ENCODE measurements around the gene ZDHHC14. TPM values are rescaled to one million over a fixed set of nuclear protein-coding genes. Genes with fewer than 3 reads are reported as not detected.
"Not testable (repeated sequence)": the region's sequence is repeated elsewhere in the genome, so short reads cannot be mapped to it uniquely, and the experiment has no call there.

Gene ZDHHC14
- total and polyA plus RNA-seq, 2 experiments from 2014 or later, result 3.0 to 7.4 TPM

DNA sequence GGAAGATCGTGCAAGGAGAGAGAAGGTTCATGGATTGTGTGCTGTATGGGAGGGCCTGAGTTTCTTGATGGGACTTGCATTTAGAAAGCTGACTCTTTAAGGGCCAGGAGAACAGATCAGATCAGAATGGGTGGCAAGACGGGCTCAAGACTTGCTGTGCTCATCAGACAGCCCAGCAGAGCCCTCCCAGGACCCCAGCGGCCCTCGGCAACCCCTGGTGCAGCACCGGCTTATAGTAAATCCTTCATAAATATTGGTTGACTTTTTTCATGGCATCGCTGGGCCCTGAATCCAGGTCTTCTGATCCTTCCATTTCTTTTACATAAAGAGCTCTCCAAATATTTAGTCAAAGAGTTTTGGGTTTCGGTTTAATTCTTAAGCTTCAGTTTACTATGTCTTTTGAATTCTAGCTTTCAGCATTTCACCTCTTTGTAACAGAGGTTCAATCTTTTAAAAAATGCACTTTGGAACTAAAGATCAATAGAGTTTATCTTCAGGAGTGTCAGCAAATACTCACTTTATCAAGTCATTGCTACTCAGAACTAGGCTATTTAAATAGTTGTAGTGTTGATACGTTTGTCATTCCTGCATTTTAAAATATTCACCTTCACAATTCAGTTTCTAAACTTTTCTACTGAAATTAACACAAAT is 205.6 kb downstream of the ZDHHC14 start (continued):
- TF ChIP-seq, protein P1, sequence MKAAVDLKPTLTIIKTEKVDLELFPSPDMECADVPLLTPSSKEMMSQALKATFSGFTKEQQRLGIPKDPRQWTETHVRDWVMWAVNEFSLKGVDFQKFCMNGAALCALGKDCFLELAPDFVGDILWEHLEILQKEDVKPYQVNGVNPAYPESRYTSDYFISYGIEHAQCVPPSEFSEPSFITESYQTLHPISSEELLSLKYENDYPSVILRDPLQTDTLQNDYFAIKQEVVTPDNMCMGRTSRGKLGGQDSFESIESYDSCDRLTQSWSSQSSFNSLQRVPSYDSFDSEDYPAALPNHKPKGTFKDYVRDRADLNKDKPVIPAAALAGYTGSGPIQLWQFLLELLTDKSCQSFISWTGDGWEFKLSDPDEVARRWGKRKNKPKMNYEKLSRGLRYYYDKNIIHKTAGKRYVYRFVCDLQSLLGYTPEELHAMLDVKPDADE (IDR thresholded peaks at IDR 0.05), result no peak

DNA sequence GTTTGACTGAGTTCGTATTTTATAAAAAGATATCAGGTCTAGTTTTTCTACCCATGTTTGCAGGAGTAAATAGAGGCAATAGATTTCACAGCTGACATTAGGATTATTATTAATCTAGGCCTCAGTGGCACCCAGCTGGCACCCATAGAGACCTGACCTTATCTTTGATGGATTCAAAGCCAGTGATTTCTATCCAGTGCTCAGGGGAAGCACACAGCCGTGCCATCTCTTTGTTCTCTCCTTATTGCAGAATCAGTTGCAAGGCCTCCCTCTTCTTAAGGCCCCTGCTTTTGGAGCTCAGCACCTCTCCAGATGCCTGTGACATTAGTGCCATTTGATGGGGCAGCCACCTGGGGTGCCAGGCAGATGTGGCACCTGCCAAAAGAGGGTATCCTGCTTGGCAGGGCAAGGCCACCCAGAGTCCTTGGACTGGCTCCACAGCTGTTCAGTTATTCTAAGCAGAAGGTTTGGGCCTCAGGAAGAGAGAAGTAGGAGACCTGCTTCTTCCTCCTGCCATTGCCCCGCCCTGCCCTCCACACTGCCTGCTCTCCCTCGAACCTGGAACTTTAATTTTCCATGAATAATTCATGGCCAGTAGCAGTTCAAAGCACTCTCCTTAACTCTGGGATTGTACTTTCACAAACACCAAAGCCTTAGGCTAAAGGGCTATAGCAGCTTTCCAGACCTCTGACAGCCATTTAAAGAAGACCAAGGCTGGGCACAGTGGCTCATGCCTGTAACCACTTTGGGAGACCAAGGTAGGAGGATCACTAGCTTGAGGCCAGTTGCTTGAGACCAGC is 206.3 kb downstream of the ZDHHC14 start:
- Mint-ChIP-seq H3K4me1 (peaks cover 5% of the 10 kb centered on the region; the same call in 2 of the 3 replicates), H3K27me3 (ENCODE audit: insufficient read depth, low read depth, poor library complexity) (no peaks in the 10 kb centered on the region), H3K36me3 (ENCODE audit: low read depth) (peaks cover 39% of the 10 kb centered on the region), H3K27ac (no peak overlapping the region), H3K4me3 (no peak overlapping the region), H3K9me3 (peaks cover 43% of the 10 kb centered on the region)
- H2AFZ ChIP-seq, result no peak overlapping the region
- TF ChIP-seq EZH2phosphoT487 (IDR thresholded peaks at IDR 0.05; ENCODE audit: unreplicated experiment) (no peak), POLR2AphosphoS5 (IDR thresholded peaks at IDR 0.05; ENCODE audit: low read depth) (no peak), CREB1 (CRISPR knock-in tag; IDR thresholded peaks at IDR 0.05; ENCODE audit: low read depth) (no peak), STAT1 (IDR thresholded peaks at IDR 0.05; ENCODE audit: unreplicated experiment) (no peak), JUNB (IDR thresholded peaks at IDR 0.05; ENCODE audit: unreplicated experiment) (no peak)
- TF ChIP-seq, protein P2, sequence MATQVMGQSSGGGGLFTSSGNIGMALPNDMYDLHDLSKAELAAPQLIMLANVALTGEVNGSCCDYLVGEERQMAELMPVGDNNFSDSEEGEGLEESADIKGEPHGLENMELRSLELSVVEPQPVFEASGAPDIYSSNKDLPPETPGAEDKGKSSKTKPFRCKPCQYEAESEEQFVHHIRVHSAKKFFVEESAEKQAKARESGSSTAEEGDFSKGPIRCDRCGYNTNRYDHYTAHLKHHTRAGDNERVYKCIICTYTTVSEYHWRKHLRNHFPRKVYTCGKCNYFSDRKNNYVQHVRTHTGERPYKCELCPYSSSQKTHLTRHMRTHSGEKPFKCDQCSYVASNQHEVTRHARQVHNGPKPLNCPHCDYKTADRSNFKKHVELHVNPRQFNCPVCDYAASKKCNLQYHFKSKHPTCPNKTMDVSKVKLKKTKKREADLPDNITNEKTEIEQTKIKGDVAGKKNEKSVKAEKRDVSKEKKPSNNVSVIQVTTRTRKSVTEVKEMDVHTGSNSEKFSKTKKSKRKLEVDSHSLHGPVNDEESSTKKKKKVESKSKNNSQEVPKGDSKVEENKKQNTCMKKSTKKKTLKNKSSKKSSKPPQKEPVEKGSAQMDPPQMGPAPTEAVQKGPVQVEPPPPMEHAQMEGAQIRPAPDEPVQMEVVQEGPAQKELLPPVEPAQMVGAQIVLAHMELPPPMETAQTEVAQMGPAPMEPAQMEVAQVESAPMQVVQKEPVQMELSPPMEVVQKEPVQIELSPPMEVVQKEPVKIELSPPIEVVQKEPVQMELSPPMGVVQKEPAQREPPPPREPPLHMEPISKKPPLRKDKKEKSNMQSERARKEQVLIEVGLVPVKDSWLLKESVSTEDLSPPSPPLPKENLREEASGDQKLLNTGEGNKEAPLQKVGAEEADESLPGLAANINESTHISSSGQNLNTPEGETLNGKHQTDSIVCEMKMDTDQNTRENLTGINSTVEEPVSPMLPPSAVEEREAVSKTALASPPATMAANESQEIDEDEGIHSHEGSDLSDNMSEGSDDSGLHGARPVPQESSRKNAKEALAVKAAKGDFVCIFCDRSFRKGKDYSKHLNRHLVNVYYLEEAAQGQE (IDR thresholded peaks at IDR 0.05; ENCODE audit: unreplicated experiment), result no peak
- TF ChIP-seq, protein P1 (IDR thresholded peaks at IDR 0.05), result no peak
- TF ChIP-seq, protein P3, sequence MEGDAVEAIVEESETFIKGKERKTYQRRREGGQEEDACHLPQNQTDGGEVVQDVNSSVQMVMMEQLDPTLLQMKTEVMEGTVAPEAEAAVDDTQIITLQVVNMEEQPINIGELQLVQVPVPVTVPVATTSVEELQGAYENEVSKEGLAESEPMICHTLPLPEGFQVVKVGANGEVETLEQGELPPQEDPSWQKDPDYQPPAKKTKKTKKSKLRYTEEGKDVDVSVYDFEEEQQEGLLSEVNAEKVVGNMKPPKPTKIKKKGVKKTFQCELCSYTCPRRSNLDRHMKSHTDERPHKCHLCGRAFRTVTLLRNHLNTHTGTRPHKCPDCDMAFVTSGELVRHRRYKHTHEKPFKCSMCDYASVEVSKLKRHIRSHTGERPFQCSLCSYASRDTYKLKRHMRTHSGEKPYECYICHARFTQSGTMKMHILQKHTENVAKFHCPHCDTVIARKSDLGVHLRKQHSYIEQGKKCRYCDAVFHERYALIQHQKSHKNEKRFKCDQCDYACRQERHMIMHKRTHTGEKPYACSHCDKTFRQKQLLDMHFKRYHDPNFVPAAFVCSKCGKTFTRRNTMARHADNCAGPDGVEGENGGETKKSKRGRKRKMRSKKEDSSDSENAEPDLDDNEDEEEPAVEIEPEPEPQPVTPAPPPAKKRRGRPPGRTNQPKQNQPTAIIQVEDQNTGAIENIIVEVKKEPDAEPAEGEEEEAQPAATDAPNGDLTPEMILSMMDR (conservative IDR thresholded peaks at IDR 0.05; ENCODE audit: low read depth in 2 of 2), result no peak
- DNase-seq (ENCODE audit: low spot score), result no peak
- no peak overlapping the region for H3K27ac ChIP-seq (ENCODE audit: low read depth)
- H3K36me3 ChIP-seq (ENCODE audit: insufficient read depth), result peaks cover 21% of the 10 kb centered on the region
- ATAC-seq, result no peak
- no peaks in the 10 kb centered on the region for H3K79me2 ChIP-seq (replicated peaks; ENCODE audit: insufficient read depth)
- no peaks in the 10 kb centered on the region for H3F3A ChIP-seq (replicated peaks; ENCODE audit: low read depth)
- H4K20me1 ChIP-seq (replicated peaks; ENCODE audit: insufficient read depth), result no peaks in the 10 kb centered on the region
- H3K9me2 ChIP-seq (ENCODE audit: insufficient read depth), result peaks cover 4% of the 10 kb centered on the region
- no peaks in the 10 kb centered on the region for H3K4me1 ChIP-seq (ENCODE audit: insufficient read depth)
- no peak overlapping the region for H3K4me3 ChIP-seq
- H3K27me3 ChIP-seq (ENCODE audit: insufficient read depth), result no peaks in the 10 kb centered on the region
- H3K4me2 ChIP-seq, result no peak overlapping the region

DNA sequence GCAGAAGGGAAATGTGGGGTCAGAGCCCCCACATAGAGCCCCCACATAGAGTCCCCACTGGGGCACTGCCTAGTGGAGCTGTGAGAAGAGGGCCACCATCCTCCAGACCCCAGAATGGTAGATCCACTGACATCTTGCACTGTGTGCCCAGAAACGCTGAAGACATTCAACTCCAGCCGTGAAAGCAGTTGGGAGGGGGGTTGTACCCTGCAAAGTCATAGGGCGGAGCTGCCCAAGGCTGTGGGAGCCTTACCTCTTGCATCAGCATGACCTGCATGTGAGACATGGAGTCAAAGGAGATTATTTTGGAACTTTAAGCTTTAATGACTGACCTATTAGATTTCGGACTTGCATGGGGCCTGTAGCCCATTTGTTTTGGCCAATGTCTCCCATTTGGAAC is 209.7 kb downstream of the ZDHHC14 start:
- H3K27me3 ChIP-seq (ENCODE audit: insufficient read depth); H3K4me2 ChIP-seq; H3K27me3 Mint-ChIP-seq (ENCODE audit: insufficient read depth, low read depth, poor library complexity); H3F3A ChIP-seq (replicated peaks; ENCODE audit: low read depth); H3K4me1 ChIP-seq (ENCODE audit: insufficient read depth); H4K20me1 ChIP-seq (replicated peaks; ENCODE audit: insufficient read depth); H3K4me3 Mint-ChIP-seq; H3K4me1 Mint-ChIP-seq; H3K27ac Mint-ChIP-seq; H3K4me3 ChIP-seq; ATAC-seq; H3K27ac ChIP-seq (ENCODE audit: low read depth); H2AFZ ChIP-seq; H3K79me2 ChIP-seq (replicated peaks; ENCODE audit: insufficient read depth); DNase-seq (ENCODE audit: low spot score); H3K9me2 ChIP-seq (ENCODE audit: insufficient read depth): not testable (repeated sequence)
- peaks cover 21% of the 10 kb centered on the region for H3K36me3 ChIP-seq (ENCODE audit: insufficient read depth)
- H3K9me3 Mint-ChIP-seq, result peaks cover 40% of the 10 kb centered on the region
- peaks cover 35% of the 10 kb centered on the region for H3K36me3 Mint-ChIP-seq (ENCODE audit: low read depth)
